Astrocyte (in vitro differentiated cells and primary cell): Measurements from ENCODE around the gene DDX1. TPM values are rescaled to one million over a fixed set of nuclear protein-coding genes. Genes with fewer than 3 reads are reported as not detected.

ENCODE experiments used
- DNase-seq: peaks from one replicate; pipeline ENCODE4 v3.0.0-alpha.2; 2010; ENCODE audit warnings: low read depth
- FAIRE-seq: peaks from 2 replicates; lab custom pipeline; 2011; peaks lifted over from hg19 to GRCh38; lab: Jason Lieb, UNC
- H2AFZ ChIP-seq: 2 replicates; pipeline ENCODE4 v1.6.0; 2012; ENCODE audit warnings: low read depth, low read length, inconsistent platforms
- H3K27ac ChIP-seq: 2 replicates; pipeline ENCODE4 v1.5.1; 2011; ENCODE audit warnings: low read depth, low read length, inconsistent platforms
- H3K27me3 ChIP-seq: 2 replicates; pipeline ENCODE4 v1.6.0; 2011; ENCODE audit warnings: low read length, inconsistent platforms; ENCODE audit not compliant: insufficient read depth
- H3K36me3 ChIP-seq: 2 replicates; pipeline ENCODE4 v1.5.1; 2011; ENCODE audit warnings: low read length, inconsistent platforms; ENCODE audit not compliant: insufficient read depth
- H3K4me1 ChIP-seq: 2 replicates; pipeline ENCODE4 v1.5.1; 2011; ENCODE audit warnings: low read length, inconsistent platforms; ENCODE audit not compliant: insufficient read depth
- H3K4me2 ChIP-seq: 2 replicates; pipeline ENCODE4 v1.6.0; 2012; ENCODE audit warnings: low read length, inconsistent platforms
- H3K4me3 ChIP-seq: 2 replicates; pipeline ENCODE4 v1.5.1; 2011; ENCODE audit warnings: low read depth, mild to moderate bottlenecking, low read length, inconsistent platforms; ENCODE audit not compliant: insufficient read depth
- H3K79me2 ChIP-seq: 2 replicates; pipeline ENCODE4 v1.6.0; 2012; ENCODE audit warnings: mild to moderate bottlenecking, low read length, inconsistent platforms; ENCODE audit not compliant: insufficient read depth
- H3K9ac ChIP-seq: 2 replicates; pipeline ENCODE4 v1.6.0; 2012; ENCODE audit warnings: mild to moderate bottlenecking, low read length, inconsistent platforms
- H3K9me3 ChIP-seq: 2 replicates; pipeline ENCODE4 v1.5.1; 2012; ENCODE audit warnings: low read depth, mild to moderate bottlenecking, low read length, inconsistent platforms; ENCODE audit not compliant: insufficient read depth
- H4K20me1 ChIP-seq: 2 replicates; pipeline ENCODE4 v1.6.0; 2012; ENCODE audit warnings: low read length, inconsistent platforms; ENCODE audit not compliant: insufficient read depth
- H3K27ac Mint-ChIP-seq: one replicate; pipeline ENCODE4 v1.8.0; 2021; ENCODE audit warnings: mild to moderate bottlenecking, mixed read lengths; ENCODE audit not compliant: unreplicated experiment
- H3K27me3 Mint-ChIP-seq: one replicate; pipeline ENCODE4 v1.8.0; 2021; ENCODE audit warnings: low read depth, mixed read lengths; ENCODE audit not compliant: unreplicated experiment
- H3K36me3 Mint-ChIP-seq: one replicate; pipeline ENCODE4 v1.8.0; 2021; ENCODE audit warnings: low read depth, mixed read lengths; ENCODE audit not compliant: unreplicated experiment
- H3K4me1 Mint-ChIP-seq: one replicate; pipeline ENCODE4 v1.8.0; 2021; ENCODE audit warnings: low read depth, mixed read lengths; ENCODE audit not compliant: unreplicated experiment
- H3K4me3 Mint-ChIP-seq: one replicate; pipeline ENCODE4 v1.8.0; 2021; ENCODE audit warnings: mild to moderate bottlenecking, moderate library complexity, mixed read lengths; ENCODE audit not compliant: unreplicated experiment
- H3K9me3 Mint-ChIP-seq: one replicate; pipeline ENCODE4 v1.8.0; 2021; ENCODE audit warnings: mild to moderate bottlenecking, mixed read lengths; ENCODE audit not compliant: unreplicated experiment
- EZH2 ChIP-seq: IDR thresholded peaks from 2 replicates; pipeline ENCODE4 v1.6.1; 2012; ENCODE audit warnings: mild to moderate bottlenecking, low read length, inconsistent platforms; ENCODE audit not compliant: insufficient read depth
- total RNA-seq: library from RNA; stranded (reverse); gene quantifications from 2 replicates; pipeline ENCODE4 v1.2.1, GENCODE V29; 2021
- TF ChIP-seq, protein P1 (sequence below): IDR thresholded peaks from 2 replicates; pipeline ENCODE4 v1.5.1; 2011; ENCODE audit warnings: low read depth, mild to moderate bottlenecking, inconsistent platforms, low read length, moderate library complexity; ENCODE audit not compliant: insufficient read depth

Gene DDX1
- total RNA-seq, 1 donor from 2014 or later = 146 TPM

DNA sequence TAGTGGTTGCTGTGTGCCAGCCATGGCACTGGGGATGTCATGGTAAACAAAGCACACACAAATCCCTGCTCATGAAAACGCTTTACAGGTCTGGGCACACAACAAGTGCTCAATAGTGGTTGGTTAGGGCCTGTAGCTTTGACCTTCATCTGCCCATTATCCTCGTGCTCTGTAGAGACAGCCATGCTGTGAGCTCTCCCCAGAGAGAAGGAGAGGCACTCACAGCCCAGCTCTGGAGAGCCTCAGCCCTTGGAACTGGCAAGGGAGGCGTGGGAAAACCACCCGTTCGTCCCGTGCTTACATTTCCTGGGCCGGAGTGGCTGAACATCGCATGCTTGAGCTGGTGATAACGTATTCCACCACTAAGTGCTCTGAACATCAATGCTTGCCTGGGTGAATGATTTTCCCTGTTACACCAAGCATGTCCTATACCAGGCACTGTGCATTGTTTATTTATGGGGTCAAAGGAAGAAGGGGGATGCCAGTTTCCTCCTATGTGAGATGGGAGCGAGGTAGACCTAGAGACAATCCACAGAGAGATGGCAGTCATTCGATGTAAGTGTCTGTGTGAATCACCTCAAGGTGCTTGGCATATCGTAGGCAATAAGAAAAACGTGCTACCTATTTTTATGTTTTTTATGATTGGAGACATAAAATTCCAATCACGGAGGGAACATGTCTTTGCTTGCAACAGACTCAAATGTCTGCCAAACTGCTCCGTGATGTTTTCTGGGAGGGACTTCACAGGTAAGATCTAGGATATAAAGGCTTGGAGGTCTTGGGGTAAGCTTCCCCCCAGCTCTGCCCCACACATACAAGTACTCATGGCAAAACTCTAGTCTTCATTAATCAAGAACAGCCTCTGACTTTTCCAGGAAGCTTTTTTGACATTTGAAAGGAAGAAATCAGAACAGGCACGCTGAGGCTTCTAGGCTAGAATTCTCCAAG, 75.5 kb downstream of the DDX1 start:
- peak overlapping the region; percentile 41 for H3K27ac Mint-ChIP-seq
- DNase-seq (no peak), FAIRE-seq (no peak)
- H3K4me3 ChIP-seq = no peak overlapping the region
- no peaks in the 10 kb centered on the region for H3K79me2 ChIP-seq
- no peak overlapping the region for H3K9ac ChIP-seq
- H3K27me3 Mint-ChIP-seq = peaks cover 3% of the 10 kb centered on the region
- peaks cover 8% of the 10 kb centered on the region for H3K4me1 ChIP-seq
- H3K4me1 Mint-ChIP-seq = peaks cover 19% of the 10 kb centered on the region
- H3K27me3 ChIP-seq = peaks cover 4% of the 10 kb centered on the region
- H4K20me1 ChIP-seq = no peaks in the 10 kb centered on the region
- no peak overlapping the region for H3K4me3 Mint-ChIP-seq
- no peak overlapping the region for H2AFZ ChIP-seq
- peaks cover 4% of the 10 kb centered on the region for H3K9me3 ChIP-seq
- peaks cover 9% of the 10 kb centered on the region for H3K9me3 Mint-ChIP-seq
- TF ChIP-seq, protein P1, sequence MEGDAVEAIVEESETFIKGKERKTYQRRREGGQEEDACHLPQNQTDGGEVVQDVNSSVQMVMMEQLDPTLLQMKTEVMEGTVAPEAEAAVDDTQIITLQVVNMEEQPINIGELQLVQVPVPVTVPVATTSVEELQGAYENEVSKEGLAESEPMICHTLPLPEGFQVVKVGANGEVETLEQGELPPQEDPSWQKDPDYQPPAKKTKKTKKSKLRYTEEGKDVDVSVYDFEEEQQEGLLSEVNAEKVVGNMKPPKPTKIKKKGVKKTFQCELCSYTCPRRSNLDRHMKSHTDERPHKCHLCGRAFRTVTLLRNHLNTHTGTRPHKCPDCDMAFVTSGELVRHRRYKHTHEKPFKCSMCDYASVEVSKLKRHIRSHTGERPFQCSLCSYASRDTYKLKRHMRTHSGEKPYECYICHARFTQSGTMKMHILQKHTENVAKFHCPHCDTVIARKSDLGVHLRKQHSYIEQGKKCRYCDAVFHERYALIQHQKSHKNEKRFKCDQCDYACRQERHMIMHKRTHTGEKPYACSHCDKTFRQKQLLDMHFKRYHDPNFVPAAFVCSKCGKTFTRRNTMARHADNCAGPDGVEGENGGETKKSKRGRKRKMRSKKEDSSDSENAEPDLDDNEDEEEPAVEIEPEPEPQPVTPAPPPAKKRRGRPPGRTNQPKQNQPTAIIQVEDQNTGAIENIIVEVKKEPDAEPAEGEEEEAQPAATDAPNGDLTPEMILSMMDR = no peak
- no peak for TF ChIP-seq EZH2
- H3K4me2 ChIP-seq = no peak overlapping the region
- no peaks in the 10 kb centered on the region for H3K36me3 Mint-ChIP-seq
- H3K36me3 ChIP-seq = no peaks in the 10 kb centered on the region
- no peak overlapping the region for H3K27ac ChIP-seq

DNA sequence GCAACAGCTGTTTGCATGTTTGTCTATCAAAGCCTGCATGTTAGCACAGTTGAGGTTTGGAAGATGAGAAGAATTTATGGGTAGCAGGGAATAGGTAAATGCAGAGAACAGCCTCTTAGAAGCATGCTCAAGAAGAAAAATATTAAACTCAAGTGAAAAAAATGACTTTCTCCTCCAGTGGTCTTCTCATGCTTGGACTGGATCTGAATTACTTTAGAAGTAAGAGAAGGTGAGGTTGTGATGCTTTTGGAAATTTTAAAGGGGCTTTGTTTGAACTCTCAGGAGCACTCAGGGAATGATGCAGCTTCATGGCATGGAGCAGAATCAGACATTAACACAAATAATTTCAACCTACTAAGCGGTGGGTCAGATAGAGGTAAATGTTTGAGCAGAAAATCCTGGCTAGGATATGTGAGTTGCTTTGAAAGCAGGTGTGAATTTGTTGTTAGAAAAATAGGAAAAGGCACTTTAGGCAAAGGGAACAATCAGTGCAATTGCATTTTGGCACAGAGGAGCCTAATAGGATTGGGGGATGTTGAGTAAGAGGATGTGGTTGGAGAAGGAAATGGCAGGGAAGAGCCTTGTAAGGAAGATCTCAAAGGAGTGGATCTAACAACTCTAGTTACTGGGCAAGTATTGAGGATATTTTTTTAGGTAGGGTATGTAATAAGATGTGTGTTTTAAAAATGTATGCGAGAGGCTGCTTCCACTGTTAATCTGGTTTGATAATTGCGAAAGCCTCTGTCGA, 76.3 kb downstream of the DDX1 start:
- peaks cover 4% of the 10 kb centered on the region for H3K27me3 ChIP-seq
- H3K9ac ChIP-seq = no peak overlapping the region
- H4K20me1 ChIP-seq = no peaks in the 10 kb centered on the region
- peak; percentile 10 for DNase-seq
- Mint-ChIP-seq H3K4me1 (peaks cover 19% of the 10 kb centered on the region), H3K9me3 (peaks cover 9% of the 10 kb centered on the region), H3K27ac (peak overlapping the region; percentile 8), H3K4me3 (no peak overlapping the region), H3K27me3 (peaks cover 3% of the 10 kb centered on the region), H3K36me3 (no peaks in the 10 kb centered on the region)
- peaks cover 4% of the 10 kb centered on the region for H3K9me3 ChIP-seq
- H3K4me1 ChIP-seq = peaks cover 8% of the 10 kb centered on the region
- H3K4me3 ChIP-seq = no peak overlapping the region
- H3K36me3 ChIP-seq = no peaks in the 10 kb centered on the region
- TF ChIP-seq EZH2 = no peak
- TF ChIP-seq, protein P1 = no peak
- H3K79me2 ChIP-seq = no peaks in the 10 kb centered on the region
- peak overlapping the region; percentile 49 for H3K4me2 ChIP-seq
- no peak for FAIRE-seq
- peak overlapping the region; percentile 40 for H2AFZ ChIP-seq
- no peak overlapping the region for H3K27ac ChIP-seq
